Body of pancreas (tissue), 4 donors: ENCODE measurements around the gene PELO.

ENCODE experiments used
- POLR2A ChIP-seq, 3 donors: fragments of 450-650 bp; IDR thresholded peaks; one replicate each; pipeline ENCODE4 v1.6.1; 2016; ENCODE audit warnings: antibody characterized with exemption in 3 of 3, mild to moderate bottlenecking in 2 of 3
- TF ChIP-seq, protein P1 (sequence below), 7 experiments: fragments of 450-650 bp in 4 of 7; fragments of 200-600 bp in 3 of 7; sonication (generic) in 3 of 7; IDR thresholded peaks; one replicate each; pipeline ENCODE4 v1.5.1; 2016 to 2019; ENCODE audit warnings: antibody characterized with exemption in 7 of 7

DNA sequence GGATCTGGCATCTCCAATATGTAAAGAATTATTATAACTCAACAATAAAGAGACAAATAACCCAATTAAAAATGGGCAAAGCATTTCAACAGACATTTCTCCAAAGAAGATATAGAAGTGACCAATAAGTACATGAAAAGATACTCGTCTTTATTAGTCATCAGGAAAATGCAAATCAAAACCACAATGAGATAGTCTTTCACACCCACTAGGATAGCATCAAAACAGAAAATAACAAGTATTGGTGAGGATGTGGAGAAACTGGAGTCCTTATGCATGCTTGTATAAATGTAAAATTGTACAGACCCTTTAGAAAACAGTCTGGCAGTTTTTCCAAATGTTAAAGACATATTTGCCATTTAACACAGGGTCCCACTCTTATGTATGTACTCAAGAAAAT lies 39.1 kb upstream of the PELO start:
- TF ChIP-seq, protein P1, sequence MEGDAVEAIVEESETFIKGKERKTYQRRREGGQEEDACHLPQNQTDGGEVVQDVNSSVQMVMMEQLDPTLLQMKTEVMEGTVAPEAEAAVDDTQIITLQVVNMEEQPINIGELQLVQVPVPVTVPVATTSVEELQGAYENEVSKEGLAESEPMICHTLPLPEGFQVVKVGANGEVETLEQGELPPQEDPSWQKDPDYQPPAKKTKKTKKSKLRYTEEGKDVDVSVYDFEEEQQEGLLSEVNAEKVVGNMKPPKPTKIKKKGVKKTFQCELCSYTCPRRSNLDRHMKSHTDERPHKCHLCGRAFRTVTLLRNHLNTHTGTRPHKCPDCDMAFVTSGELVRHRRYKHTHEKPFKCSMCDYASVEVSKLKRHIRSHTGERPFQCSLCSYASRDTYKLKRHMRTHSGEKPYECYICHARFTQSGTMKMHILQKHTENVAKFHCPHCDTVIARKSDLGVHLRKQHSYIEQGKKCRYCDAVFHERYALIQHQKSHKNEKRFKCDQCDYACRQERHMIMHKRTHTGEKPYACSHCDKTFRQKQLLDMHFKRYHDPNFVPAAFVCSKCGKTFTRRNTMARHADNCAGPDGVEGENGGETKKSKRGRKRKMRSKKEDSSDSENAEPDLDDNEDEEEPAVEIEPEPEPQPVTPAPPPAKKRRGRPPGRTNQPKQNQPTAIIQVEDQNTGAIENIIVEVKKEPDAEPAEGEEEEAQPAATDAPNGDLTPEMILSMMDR (IDR thresholded peaks at IDR 0.05), result no peak
- no peak for TF ChIP-seq POLR2A (IDR thresholded peaks at IDR 0.05)
